SIG-M5 (cell line): Measurements from ENCODE around the gene MSANTD7.
"Not testable (repeated sequence)": the region's sequence is repeated elsewhere in the genome, so short reads cannot be mapped to it uniquely, and the experiment has no call there.

Experiments used
- DNase-seq: peaks from one replicate; lab custom pipeline; 2025; lab: John Stamatoyannopoulos, UW

The MSANTD7 gene

DNA sequence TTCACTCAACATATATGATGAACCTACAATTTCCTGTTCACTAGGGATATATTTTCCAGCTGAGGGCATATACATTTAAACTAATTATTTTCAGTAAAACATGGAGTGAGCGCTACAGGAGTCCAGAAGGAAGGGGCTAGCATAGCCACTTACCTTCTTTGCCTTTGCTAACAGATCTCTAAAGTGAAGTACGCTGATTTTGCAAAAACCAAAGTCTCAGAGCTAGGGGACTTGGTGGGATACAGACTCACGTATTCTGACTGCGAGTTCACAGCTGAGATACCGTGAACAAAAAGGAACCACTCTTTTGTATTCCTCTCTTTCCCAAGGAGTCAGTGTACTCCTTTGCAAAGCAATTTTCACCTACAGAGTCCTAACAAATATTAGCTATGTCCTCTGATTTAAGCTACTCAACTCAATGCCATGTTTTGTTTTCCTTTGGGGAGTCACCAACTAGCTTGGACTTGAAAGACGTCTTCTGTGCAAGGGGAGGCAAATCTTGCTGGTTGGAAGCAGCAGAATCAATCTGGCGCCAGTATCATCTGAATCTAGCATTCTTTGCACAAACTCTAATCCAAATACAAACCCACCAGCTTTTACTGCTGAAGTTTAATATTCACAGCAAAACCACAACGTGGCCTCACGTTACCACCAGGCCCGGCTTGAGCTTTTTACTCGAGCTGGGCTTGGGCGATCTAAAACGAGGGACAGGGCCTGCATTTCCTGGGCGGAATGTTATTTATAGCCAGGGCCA is 926 bp upstream of the MSANTD7 start:
- DNase-seq = no peak

DNA sequence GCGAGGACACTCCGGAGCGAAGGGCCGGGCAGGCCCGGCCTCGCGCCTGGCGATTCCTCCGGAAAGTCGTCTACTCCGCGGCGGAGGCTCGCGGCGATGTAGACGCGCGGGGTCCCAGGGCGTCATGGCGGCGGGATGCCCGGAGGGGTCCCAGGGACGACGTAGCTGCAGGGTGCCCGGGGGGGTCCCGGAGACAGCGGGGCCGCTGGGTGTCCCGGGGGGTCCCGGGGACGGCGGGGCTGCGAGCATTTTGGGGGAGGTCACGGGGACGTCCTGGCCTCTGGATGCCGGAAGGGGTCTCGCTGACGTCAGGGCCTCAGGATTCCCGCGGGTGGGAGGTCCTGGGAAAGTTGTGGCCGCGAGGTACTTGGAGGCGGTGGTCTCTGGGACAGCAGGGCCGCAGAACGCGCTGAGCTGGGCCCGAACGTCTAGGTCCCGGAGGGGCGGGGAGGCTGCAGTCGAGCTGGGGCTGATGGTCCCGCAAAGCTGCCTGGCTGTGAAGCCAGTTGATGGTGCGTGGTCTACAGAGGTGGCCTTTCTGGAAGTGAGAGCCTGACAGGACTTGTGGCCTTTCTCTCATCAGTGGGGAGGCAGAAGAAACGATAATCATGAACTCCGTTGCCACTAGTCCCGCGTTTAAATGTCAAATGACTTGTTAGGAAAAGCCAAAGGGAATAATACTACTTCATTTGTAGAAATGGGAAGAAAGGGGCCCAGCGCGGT is 637 bp downstream of the MSANTD7 start:
- DNase-seq = no peak

DNA sequence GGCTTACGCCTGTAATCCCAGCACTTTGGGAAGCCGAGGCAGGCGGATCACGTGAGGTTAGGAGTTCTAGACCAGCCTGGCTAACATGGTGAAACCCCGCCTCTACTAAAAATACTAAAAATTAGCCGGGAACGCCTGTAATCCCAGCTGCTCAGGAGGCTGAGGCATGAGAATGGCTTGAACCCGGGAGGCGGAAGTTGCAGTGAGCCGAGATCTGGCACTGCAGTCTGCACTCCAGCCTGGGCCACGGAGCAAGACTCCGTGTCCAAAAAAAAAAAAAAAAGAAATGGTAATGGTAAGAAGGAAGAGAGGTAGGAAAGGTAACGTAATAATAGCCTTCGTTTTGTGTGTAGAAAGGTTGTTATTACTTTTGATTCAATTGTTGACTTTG is 1.2 kb downstream of the MSANTD7 start:
- no peak for DNase-seq

- DNase-seq = no peak
Observed at GRCh38 chr10:14840178-14840577, 2.1 kb downstream of the MSANTD7 start.

DNA sequence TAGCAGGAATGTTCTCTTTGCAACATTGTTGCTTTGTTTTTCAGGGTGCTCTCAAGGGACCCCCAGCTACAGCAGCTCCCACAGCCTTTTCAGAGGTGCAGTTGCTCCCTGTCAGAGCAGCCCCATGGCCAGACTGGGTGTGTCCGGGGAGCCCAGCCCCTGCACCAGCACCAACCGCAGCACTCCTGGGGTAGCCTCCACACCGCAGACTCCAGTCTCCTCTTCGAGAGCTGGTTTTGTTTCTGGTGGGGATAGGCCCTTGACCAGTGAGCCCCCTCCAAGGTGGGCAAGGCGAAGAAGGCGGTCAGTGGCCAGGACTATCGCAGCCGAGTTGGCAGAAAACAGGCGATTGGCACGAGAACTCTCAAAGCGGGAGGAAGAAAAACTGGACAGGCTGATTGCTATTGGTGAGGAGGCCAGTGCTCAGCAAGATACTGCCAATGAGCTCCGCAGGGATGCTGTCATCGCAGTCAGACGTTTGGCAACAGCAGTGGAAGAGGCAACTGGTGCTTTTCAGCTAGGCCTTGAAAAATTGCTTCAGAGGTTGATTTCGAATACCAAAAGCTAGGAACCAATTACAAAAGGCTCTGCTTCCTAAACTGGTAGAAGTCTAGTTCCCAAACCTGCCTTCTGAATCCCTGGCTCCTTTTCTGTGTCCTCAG is 5.4 kb downstream of the MSANTD7 start:
- DNase-seq = no peak

GRCh38 chr10:14844948-14845347 is 6.8 kb downstream of the MSANTD7 start:
- no peak for DNase-seq

- DNase-seq = no peak
Observed at GRCh38 chr10:14852236-14852635, 14.1 kb downstream of the MSANTD7 start.

DNA sequence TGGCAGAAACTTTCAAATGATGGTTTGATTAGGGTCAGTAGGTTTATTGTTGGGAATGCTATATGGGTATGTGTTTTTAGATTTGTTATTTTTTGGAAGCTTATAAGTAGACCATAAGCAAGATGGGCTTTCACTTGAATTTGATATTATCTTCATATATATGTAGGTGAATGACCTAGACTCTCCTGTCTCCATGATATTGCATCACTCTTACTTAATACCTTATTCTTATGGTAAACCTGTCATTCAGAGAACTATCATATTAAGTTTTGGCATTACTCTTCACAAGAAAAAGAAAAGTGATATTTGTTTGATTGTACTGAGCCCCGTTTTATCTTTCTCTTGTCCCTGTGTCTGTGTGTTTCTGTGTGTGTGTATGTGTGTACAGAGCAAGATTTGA is 17.3 kb downstream of the MSANTD7 start:
- no peak for DNase-seq

DNA sequence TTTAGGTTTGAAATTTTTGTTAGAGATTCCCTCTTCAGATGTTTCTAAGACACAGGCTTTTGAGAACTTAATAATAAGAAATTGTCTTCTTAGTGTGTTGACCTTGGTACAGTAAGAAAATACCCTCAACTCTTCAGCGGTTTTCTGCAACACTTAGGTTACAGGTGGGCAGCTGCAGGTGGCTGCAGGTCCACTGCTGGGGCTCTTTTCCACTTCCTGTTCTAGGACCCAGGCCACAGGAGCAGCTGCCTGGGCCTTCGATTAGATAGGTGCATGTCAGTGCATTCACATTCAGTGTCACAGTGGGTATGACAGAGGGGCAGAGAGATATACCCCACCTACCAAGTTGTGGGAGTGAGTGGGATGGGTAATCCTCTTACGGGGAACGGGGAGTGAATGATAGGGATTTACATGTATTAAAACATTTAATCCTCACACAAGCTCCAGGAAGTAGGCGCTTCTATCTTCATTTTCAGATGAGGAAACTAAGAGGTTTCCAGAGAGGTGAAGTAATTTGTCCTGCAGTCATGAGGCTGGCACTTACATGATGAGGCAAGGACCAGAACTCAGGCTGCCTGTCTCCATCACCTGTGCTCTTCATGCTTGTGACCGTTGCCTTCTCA is 20.3 kb downstream of the MSANTD7 start:
- DNase-seq = no peak

- DNase-seq = no peak
Observed at GRCh38 chr10:14859043-14859442, 20.9 kb downstream of the MSANTD7 start.

DNA sequence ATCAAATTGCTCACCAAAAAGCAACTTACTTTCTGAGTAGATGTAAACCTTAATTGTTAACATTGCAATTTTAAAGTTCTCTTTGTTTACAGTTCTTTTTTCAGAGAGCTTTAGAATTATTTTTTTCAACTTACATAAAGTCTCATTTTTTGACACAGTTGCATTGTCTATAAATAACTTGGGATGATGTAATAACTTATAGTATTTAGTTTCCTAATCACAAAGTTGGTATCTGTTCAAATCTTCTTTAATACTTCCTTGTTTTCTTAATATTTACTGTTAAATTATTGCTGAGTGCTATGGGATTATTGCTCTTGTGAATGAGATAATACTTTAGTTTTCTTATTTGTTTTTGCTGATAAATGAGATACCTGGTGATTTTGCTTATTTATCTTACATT is 21.7 kb downstream of the MSANTD7 start:
- no peak for DNase-seq

- DNase-seq = no peak
Observed at GRCh38 chr10:14860791-14861190, 22.7 kb downstream of the MSANTD7 start.

DNA sequence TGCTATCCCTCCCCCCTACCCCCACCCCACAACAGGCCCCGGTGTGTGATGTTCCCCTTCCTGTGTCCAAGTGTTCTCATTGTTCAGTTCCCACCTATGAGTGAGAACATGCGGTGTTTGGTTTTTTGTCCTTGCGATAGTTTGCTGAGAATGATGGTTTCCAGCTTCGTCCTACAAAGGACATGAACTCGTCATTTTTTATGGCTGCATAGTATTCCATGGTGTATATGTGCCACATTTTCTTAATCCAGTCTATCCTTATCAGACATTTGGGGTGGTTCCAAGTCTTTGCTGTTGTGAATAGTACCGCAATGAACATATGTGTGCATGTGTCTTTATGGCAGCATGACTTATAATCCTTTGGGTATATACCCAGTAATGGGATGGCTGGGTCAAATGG is 26.4 kb downstream of the MSANTD7 start:
- not testable (repeated sequence) for DNase-seq

GRCh38 chr10:14864871-14865270 is 26.8 kb downstream of the MSANTD7 start:
- DNase-seq = not testable (repeated sequence)

GRCh38 chr10:14873090-14873760 is 35.1 kb downstream of the MSANTD7 start:
- DNase-seq = no peak

DNA sequence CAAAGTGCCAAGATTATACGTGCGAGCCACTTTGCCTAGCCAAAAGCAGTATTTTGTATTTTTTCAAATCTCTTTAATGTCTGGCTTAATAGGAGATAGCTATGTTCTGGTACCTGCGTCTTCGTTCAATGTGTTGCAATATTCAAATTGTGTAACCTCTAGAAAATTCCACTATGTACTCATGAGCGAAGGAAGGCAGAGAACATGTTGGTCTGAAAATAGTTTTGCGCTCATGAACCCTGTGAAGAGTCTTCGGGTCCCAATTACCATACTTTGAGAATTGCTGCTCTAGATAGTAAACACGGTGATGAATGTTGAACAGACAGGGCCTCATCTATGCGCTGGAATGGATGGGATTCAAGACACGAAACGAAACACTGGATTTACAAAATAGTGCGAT is 37.8 kb downstream of the MSANTD7 start:
- no peak for DNase-seq

- no peak for DNase-seq
Observed at GRCh38 chr10:14876764-14877163, 38.7 kb downstream of the MSANTD7 start.

DNA sequence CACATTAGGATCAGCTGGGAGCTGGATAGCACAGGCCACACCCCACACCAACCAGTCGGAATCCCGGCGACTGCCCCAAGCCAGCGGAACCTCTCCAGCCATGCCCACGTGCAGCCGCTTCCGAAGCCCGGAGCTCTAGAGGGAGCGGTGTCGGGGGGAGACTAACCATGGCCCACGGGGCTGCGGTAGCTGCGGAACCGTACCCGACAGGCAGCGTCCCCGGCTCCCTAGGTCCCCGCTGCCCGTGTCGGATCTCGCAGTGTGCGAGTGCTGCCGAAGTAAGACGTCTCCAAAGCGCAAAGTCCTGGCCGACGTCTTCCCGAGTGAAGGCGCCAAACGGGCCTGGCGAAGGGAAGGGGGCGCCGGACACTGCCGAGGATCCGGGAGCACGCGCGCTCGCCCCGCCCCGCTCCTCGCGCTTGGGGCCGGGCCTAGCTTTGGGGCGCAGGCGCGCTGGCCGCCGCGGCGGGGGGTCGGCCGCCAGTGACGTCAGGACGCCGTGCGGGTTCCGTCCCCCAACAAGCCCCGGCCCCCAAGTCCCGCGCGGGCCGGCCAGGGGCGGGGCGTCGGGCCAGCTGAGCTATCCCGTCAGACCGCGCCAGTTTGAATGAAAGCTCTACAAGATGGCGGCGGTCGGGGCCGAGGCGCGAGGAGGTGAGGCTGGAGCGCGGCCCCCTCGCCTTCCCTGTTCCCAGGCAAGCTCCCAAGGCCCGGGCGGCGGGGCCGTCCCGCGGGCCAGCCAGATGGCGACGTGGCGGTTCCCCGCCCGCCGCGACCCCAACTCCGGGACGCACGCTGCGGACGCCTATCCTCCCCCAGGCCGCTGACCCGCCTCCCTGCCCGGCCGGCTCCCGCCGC is 40.4 kb downstream of the MSANTD7 start, which contains the start of gene SUV39H2:
Gene SUV39H2 (plus strand): TSS at position 601 of the 858 bp plus-strand sequence. CDS start 23 bp downstream, at position 624.
- peak; percentile 36 for DNase-seq

DNA sequence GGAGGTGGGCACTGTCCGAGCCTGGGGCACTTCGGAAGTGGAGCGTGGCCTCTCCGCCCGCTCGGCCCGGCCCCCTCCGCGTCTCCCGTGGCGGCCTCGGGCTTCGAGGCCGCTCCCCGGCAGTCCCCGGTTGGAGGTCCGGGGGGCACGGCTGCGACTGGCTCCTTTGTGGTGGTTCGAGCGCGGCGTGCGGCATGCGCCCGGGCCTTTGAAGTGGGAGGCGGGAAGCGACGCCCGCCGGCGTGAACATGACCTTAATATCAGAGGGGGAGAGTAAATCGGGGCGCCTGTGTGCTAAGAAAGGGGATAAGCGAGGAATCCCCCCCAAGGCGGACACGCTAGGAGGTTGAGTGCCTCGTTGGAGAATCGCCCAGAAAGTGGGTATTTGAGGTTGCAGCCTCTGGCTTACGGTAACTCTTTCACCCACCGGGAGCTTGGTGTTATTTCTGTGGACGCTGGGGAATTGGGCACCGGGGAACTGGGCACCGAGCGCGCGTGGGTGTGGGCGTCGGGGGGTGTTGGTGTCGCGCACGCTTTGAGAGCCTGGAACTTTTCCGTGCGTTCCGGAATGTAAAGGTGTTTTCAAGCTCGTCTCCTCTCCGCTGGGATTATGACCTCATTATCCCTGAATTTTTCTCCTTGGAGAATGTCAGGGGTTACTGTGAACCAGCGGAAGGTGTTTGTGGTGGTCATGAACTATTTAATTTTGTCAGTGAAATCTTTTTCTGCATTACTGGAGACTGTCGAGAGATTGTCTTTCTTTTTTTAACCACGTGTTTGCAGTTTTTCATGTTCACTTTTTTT is 41.2 kb downstream of the MSANTD7 start:
- DNase-seq = no peak

DNA sequence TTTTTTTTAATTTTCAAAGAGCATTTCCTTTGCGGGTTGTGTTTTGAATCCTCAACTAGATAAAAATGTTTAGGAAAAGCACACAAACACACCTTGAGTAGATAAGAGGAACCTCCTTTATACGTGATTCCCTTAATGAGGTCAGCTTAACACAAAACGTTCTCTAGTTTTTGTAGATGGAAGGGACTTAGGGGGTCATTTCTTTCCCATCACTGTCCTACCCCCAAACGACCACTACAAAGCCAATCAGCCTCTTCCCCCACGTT is 41.8 kb downstream of the MSANTD7 start:
- DNase-seq = no peak
